NB4 (cell line): ENCODE data around the gene SYNC.
"Not testable (repeated sequence)": the region's sequence is repeated elsewhere in the genome, so short reads cannot be mapped to it uniquely, and the experiment has no call there.

Source experiments
- DNase-seq: peaks from one replicate; pipeline ENCODE4 v3.0.0; 2010; ENCODE audit warnings: low read depth
- H3K4me3 ChIP-seq: one replicate; pipeline ENCODE4 v1.5.1; 2011; ENCODE audit warnings: mild to moderate bottlenecking, low read depth, low read length, moderate library complexity
- CTCF ChIP-seq: IDR thresholded peaks from one replicate; pipeline ENCODE4 v1.5.1; 2012; ENCODE audit warnings: low read depth, low read length
- MAX ChIP-seq: IDR thresholded peaks from 2 replicates; pipeline ENCODE4 v1.6.1; 2011; ENCODE audit warnings: low read depth, low read length
- MYC ChIP-seq: IDR thresholded peaks from 2 replicates; pipeline ENCODE4 v1.6.1; 2011; ENCODE audit warnings: low read depth, low read length
- POLR2A ChIP-seq: IDR thresholded peaks from 2 replicates; pipeline ENCODE4 v1.6.1; 2011; ENCODE audit warnings: mild to moderate bottlenecking; ENCODE audit not compliant: insufficient read length; ENCODE audit errors: extremely low read depth

Gene SYNC

GRCh38 chr1:32650752-32651460 lies 51.7 kb downstream of the SYNC start, which contains the start of gene RBBP4:
TSS of gene RBBP4 (plus strand) at chr1:32651208. CDS start at chr1:32651307, 99 bp downstream.
- TF ChIP-seq MAX (peak; percentile 91), CTCF (no peak), MYC (peak; percentile 83), POLR2A (peak; percentile 81)
- H3K4me3 ChIP-seq, result peak within 1 kb of the TSS; percentile 100
- peak; percentile 97 for DNase-seq

- peak; percentile 96 for DNase-seq
- H3K4me3 ChIP-seq, result peak within 1 kb of the TSS; percentile 100
- TF ChIP-seq MYC, result peak; percentile 57
- TF ChIP-seq CTCF, result no peak
- TF ChIP-seq MAX, result peak; percentile 49; the same call in 1 of the 2 replicates
- peak; percentile 73 for TF ChIP-seq POLR2A
Observed at GRCh38 chr1:32650248-32650751, 52.3 kb downstream of the SYNC start, which contains the start of gene ZBTB8OS. TSS of gene ZBTB8OS (minus strand) at chr1:32650550. CDS start at chr1:32650529, 21 bp downstream.

- no peak overlapping the region for H3K4me3 ChIP-seq
- no peak for DNase-seq
- TF ChIP-seq POLR2A (no peak), MAX (no peak), CTCF (no peak), MYC (no peak)
Observed at GRCh38 chr1:32647308-32648134, 55.0 kb downstream of the SYNC start.

- DNase-seq, result no peak
- no peak for TF ChIP-seq CTCF
- no peak for TF ChIP-seq POLR2A
- TF ChIP-seq MYC, result no peak
- TF ChIP-seq MAX, result no peak
- no peak overlapping the region for H3K4me3 ChIP-seq
Observed at GRCh38 chr1:32644426-32644825, 58.1 kb downstream of the SYNC start.

GRCh38 chr1:32642292-32642827 lies 60.2 kb downstream of the SYNC start:
- H3K4me3 ChIP-seq, result not testable (repeated sequence)

GRCh38 chr1:32639489-32640075 lies 63.0 kb downstream of the SYNC start:
- no peak for DNase-seq
- TF ChIP-seq MAX, result no peak
- TF ChIP-seq CTCF, result no peak
- TF ChIP-seq POLR2A, result no peak
- TF ChIP-seq MYC, result no peak

More at GRCh38 chr1:32642292-32642827, 60.2 kb downstream of the SYNC start:
- DNase-seq, result not testable (repeated sequence)

More at GRCh38 chr1:32639489-32640075, 63.0 kb downstream of the SYNC start:
- H3K4me3 ChIP-seq, result no peak overlapping the region
